Testis (tissue), 3 donors: Measurements from ENCODE around the gene RAB13. TPM values are rescaled to one million over a fixed set of nuclear protein-coding genes. Genes with fewer than 3 reads are reported as not detected.

Experiments
- DNase-seq: peaks from one replicate; pipeline ENCODE4 v3.0.0-alpha.2; 2019
- H3K27ac ChIP-seq, 2 donors: fragments of 200-600 bp; sonication (generic); one replicate each; pipeline ENCODE4 v1.5.1; 2019
- H3K27me3 ChIP-seq: fragments of 200-600 bp; sonication (generic); one replicate; pipeline ENCODE4 v1.5.1; 2019
- H3K36me3 ChIP-seq: fragments of 200-600 bp; sonication (generic); one replicate; pipeline ENCODE4 v1.5.1; 2017; ENCODE audit warnings: low read depth; ENCODE audit errors: missing control alignments
- H3K4me1 ChIP-seq: fragments of 200-600 bp; sonication (generic); one replicate; pipeline ENCODE4 v1.5.1; 2019
- H3K4me3 ChIP-seq, 2 donors: fragments of 200-600 bp; sonication (generic); one replicate each; pipeline ENCODE4 v1.5.1; 2017 to 2019
- H3K9me3 ChIP-seq: fragments of 200-600 bp; sonication (generic); one replicate; pipeline ENCODE4 v1.5.1; 2017
- POLR2A ChIP-seq: fragments of 450-650 bp; IDR thresholded peaks from one replicate; pipeline ENCODE4 v1.6.1; 2017; ENCODE audit warnings: antibody characterized with exemption, mild to moderate bottlenecking, moderate library complexity
- WGBS, 2 donors: methylation state at CpG; one replicate each; pipeline ENCODE4 v1.1.5; 2018; 5-methylcytosine and 5-hydroxymethylcytosine counted together
- intact Hi-C: fragments of 100-400 bp; cut with DNase I; formaldehyde crosslinking; loops from one replicate; pipeline ENCODE4 v1.15.1; 2023; ENCODE audit warnings: low total_unique reads
- polyA plus RNA-seq: library from polyadenylated mRNA; stranded (reverse); fragments of 350-450 nt; fragmentation: Illumina TruSeq; extraction: RNeasy Lipid Tissue Mini Kit (QIAGEN cat#74804); gene quantifications from one replicate; pipeline ENCODE4 v1.2.3, GENCODE V29; 2014; ENCODE audit warnings: low read depth, low replicate concordance; ENCODE audit not compliant: insufficient read depth
- total RNA-seq, 2 donors: library from RNA; depleted of rRNA; stranded (reverse); fragments of >200 nt; gene quantifications; one replicate each; pipeline ENCODE4 v1.2.3, GENCODE V29; 2016
- TF ChIP-seq, protein P1 (sequence below), 3 experiments: fragments of 450-650 bp in 2 of 3; fragments of 200-600 bp in 1 of 3; sonication (generic) in 1 of 3; IDR thresholded peaks; one replicate each; pipeline ENCODE4 v1.5.1; 2016 to 2019; ENCODE audit warnings: antibody characterized with exemption in 3 of 3, mild to moderate bottlenecking in 2 of 3, moderate library complexity in 1 of 3

Gene RAB13
- total and polyA plus RNA-seq, 3 donors from 2014 or later: 37.6 to 82.8 (median 45.2) TPM

DNA sequence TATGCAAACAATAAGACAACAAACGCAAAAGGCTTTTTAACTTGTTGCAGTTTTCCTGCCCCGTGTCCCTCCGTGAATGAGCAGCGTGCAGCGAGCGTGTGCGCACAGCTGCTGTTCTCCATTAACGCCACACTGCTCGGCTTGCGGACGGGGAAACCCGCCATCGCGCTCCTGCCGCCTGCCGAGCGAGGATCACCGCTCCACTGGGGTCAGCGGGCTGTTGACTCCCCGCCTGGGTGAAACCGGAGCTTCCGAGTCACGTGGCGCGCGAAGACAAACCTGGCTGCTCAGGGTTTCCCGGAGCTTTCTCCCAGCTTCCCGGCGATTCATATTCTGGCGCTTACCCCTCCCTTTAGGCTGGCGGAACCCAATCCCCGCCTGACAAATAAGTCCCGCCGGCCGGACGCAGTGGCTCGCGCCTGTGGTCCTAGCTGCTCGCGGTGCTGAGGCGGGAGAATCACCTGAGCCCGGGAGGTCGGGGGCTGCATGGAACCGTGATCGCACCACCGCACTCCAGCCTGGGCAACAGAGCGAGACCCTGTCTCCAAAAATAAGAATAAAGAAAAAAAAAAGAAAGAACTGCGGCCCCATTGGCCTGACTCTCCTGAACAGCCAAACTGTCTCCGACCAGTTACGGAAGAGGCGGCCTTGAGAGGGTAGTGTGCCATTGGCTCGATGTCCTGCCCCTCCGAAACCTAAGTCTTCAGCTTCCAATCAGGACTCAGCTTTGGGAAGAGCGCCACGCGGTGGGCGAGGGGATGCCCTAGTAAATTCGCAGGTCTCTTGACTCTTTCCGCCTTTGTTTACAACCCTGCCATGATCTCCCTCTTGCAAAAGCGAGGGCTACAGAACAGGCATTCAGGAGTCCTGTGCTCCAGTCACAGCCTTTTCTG, 18.8 kb downstream of the RAB13 start, which contains the start of gene CREB3L4:
Gene CREB3L4, plus strand, starts transcription at position 796 of the 893 bp plus-strand sequence. CDS start 624 bp downstream, outside the sequence.
- 0 to 1% methylated on average over 7 to 57 of the region's 60 CpGs for WGBS, 2 donors
- peaks cover 40% of the 10 kb centered on the region for H3K4me1 ChIP-seq
- H3K27ac ChIP-seq: peak within 1 kb of the TSS; percentile 80 to 94
- peak; percentile 5 for TF ChIP-seq POLR2A
- TF ChIP-seq, protein P1, sequence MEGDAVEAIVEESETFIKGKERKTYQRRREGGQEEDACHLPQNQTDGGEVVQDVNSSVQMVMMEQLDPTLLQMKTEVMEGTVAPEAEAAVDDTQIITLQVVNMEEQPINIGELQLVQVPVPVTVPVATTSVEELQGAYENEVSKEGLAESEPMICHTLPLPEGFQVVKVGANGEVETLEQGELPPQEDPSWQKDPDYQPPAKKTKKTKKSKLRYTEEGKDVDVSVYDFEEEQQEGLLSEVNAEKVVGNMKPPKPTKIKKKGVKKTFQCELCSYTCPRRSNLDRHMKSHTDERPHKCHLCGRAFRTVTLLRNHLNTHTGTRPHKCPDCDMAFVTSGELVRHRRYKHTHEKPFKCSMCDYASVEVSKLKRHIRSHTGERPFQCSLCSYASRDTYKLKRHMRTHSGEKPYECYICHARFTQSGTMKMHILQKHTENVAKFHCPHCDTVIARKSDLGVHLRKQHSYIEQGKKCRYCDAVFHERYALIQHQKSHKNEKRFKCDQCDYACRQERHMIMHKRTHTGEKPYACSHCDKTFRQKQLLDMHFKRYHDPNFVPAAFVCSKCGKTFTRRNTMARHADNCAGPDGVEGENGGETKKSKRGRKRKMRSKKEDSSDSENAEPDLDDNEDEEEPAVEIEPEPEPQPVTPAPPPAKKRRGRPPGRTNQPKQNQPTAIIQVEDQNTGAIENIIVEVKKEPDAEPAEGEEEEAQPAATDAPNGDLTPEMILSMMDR (IDR thresholded peaks at IDR 0.05): peak in 1 of 3 experiments; percentile 29
- H3K27me3 ChIP-seq: no peaks in the 10 kb centered on the region
- peak within 1 kb of the TSS; percentile 61 to 66 for H3K4me3 ChIP-seq
- no peaks in the 10 kb centered on the region for H3K9me3 ChIP-seq
- intact Hi-C loops: no loop called here
- H3K36me3 ChIP-seq: no peaks in the 10 kb centered on the region
- peak; percentile 97 for DNase-seq

- intact Hi-C loops: no loop called here
- TF ChIP-seq, protein P1 (IDR thresholded peaks at IDR 0.05): no peak
- TF ChIP-seq POLR2A: no peak
- H3K27me3 ChIP-seq: no peaks in the 10 kb centered on the region
- H3K36me3 ChIP-seq: no peaks in the 10 kb centered on the region
- H3K4me3 ChIP-seq: peak overlapping the region; percentile 67 to 91
- peak overlapping the region; percentile 89 to 98 for H3K27ac ChIP-seq
- no peaks in the 10 kb centered on the region for H3K9me3 ChIP-seq
- WGBS, 2 donors: 0 to 1% methylated on average over 21 to 22 of the region's 22 CpGs
- peak; percentile 47 for DNase-seq
- peaks cover 51% of the 10 kb centered on the region for H3K4me1 ChIP-seq
These were observed 22.2 kb downstream of the RAB13 start for GRCh38 chr1:153963850-153964331.

- Histone ChIP-seq H3K36me3 (no peaks in the 10 kb centered on the region), H3K9me3 (no peaks in the 10 kb centered on the region), H3K4me3 (peak within 1 kb of the TSS; percentile 67 to 91), H3K4me1 (peaks cover 47% of the 10 kb centered on the region), H3K27me3 (no peaks in the 10 kb centered on the region), H3K27ac (peak within 1 kb of the TSS; percentile 89 to 98)
- WGBS, 2 donors: 0% methylated on average over 30 to 49 of the region's 54 CpGs
- TF ChIP-seq, protein P1 (IDR thresholded peaks at IDR 0.05): no peak
- peak; percentile 50 for TF ChIP-seq POLR2A
- intact Hi-C loops: no loop called here
- peak; percentile 99 for DNase-seq
These were observed 22.9 kb downstream of the RAB13 start, which contains the start of gene SLC39A1 for GRCh38 chr1:153963030-153963849. Gene SLC39A1 (minus strand): TSS chr1:153963537. CDS start chr1:153962715, 822 bp downstream.

DNA sequence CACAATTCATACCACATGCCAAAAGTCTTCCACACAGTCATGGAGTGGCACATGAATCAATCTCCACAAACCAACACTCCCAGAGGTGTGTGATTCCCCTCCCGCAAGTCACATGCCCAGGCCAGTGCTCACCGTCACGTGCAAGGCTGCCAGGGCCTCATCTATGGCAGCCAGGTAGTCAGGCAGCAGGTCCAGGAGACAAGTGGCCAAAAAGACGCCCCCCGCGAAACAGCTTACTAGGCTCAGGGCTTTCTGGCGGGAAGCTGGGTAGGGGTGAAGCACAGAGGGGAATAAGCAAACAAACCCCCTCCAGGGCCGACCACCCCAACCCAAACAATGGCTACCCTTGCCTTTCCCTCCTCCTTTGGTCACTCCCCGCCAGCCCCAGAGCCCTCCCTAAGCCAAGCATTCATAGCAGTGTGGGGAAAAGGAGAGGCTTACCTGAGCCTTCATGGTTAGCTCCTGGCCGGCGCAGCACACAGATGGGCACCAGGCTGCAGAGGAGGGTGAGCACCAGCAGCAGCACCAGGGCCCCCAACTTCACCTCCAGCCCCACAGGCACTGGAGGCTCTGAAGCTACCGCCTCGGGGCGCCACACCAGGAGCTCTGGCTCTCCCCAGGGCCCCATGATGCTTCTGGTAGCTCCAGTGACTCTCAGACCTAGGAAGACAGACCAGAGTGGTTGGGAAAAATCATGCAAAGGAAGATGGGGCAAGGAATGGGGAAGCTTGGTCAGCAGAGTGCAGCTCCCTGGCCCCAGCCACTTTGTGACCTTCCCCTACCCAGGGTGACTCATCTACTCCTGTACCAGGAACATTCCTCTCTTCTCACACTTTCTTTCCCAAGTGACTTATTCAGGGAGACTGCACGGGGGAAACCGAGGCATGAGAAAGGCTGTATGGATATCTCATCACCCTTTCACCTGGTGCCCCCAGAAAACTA, 23.8 kb downstream of the RAB13 start:
- Histone ChIP-seq H3K4me1 (peaks cover 46% of the 10 kb centered on the region), H3K27me3 (no peaks in the 10 kb centered on the region), H3K9me3 (no peaks in the 10 kb centered on the region), H3K36me3 (no peaks in the 10 kb centered on the region), H3K4me3 (peak overlapping the region; percentile 67 to 91), H3K27ac (peak overlapping the region; percentile 89 to 98)
- intact Hi-C loops: no loop called here
- no peak for DNase-seq
- TF ChIP-seq, protein P1 (IDR thresholded peaks at IDR 0.05): peak in 1 of 3 experiments; percentile 1
- no peak for TF ChIP-seq POLR2A
- 42 to 48% methylated on average over 11 to 16 of the region's 16 CpGs for WGBS, 2 donors
